Measurements from ENCODE around the gene HIGD1A. TPM values are rescaled to one million over a fixed set of nuclear protein-coding genes. Genes with fewer than 3 reads are reported as not detected.

HIGD1A gene
- total RNA-seq, 1 experiment from 2014 or later, result 68.3 TPM

DNA sequence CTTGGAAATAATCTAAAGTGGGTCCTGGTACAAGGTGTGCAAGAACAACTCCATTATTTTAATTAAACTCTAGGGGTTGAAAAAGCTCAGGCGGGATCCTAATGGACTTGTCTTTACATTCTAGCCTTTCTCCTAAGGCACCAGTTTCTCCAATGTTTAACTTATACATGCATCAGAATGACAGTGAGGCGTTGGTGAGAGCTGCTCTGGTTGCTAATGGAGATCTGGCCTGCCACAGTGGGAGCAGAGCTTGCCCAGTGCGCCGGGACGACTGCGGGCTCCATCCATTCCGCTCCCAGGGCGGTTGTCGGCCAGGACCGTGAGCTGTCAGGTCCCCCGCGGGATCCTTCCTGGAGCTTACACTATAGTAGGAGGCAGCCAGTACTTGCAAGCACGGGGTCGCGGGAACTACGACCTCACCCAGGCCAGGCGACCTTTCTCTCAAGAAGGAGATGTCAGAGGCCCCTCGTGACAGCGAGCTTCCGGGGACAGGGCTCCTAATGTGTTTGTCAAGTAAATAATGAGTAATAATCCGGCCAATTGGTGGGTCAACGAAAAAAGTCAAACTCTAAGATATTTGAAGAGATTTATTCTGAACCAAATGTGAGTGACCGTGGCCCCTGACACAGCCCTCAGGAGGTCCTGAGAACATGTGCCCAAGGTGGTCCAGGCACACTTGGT lies 991 bp upstream of the HIGD1A start:
- no peak for DNase-seq (ENCODE audit: low read depth)
- in situ Hi-C loops (cut with HindIII; ENCODE audit: low pct_unique_long_range_greater_than_20kb, low sequenced_read_pairs), result no loop called here

DNA sequence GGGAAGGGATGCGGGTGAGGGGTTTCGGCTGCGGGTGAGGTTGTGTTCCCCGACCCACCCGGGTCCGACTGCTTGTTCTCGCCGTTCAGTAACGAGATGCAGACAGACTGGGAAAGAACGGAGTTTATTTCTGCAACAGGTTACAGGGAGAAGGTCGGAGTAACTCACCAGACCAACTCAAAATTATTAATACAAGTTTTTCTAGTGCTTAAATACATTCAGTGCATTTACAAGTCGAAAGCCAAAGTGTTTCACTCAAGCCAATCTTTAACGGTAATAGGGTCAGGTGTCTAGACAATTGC lies 492 bp upstream of the HIGD1A start:
- DNase-seq (ENCODE audit: low read depth), result no peak
- in situ Hi-C loops (cut with HindIII; ENCODE audit: low pct_unique_long_range_greater_than_20kb, low sequenced_read_pairs), result no loop called here

DNA sequence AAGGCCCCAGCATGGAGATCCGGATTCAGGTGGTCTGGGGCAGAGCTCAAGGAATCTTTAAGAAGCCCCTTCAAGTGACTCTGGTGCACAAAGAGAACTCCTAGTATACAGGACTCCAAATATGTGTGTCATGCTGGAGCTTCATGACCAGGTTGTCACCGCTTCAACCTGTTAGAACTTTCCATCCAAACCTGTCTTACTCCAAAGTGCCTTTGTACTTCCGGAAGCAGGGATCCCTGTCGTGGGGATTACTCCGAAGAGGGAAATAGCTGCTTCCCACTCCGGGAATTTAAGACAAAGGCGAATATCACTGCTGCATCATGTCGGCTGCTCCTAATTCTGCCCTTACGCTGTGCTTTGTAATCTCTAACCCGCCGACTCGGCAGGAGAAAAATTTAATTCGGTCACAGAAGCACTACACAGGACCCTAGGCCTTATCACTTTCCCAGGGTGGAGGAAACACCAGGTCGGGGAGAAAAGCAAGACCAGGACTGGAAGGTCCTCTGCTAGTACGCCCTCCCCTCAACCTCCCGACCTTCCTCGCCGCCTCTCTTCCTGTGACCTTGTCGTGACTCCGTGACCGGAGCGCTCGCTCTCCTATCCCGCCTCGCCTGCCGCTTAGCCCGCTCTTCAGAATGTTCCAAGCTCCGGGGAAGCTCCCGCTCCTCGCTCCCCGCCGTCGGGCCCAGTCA lies 730 bp downstream of the HIGD1A start:
- DNase-seq (ENCODE audit: low read depth), result peak; percentile 47
- in situ Hi-C loops (cut with HindIII; ENCODE audit: low pct_unique_long_range_greater_than_20kb, low sequenced_read_pairs), result no loop called here

DNA sequence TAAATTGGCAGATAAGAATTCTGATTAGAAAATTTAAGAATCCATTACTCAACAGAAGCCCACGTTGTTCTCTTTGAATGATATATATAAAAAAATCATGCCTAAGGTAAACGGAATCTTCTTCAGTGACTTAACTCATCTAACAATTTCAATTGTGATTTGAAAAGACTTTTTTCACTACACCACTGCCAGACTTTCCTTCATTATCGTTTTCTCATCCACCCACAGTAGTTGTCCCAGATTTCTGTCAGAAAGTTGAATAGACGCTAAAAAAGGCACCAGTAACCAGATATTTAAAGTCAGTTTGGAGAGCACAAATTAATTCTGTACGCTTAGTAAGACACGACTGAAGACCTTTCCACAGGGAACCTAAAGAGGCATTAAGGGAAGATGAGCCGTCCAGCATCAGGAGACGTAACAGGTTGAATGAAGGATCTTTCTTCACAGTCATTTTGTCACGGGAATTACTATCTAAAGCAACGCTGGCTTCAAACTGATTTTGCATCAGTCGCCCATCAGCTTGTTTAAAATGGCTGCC lies 1.3 kb downstream of the HIGD1A start:
- DNase-seq (ENCODE audit: low read depth), result no peak
- in situ Hi-C loops (cut with HindIII; ENCODE audit: low pct_unique_long_range_greater_than_20kb, low sequenced_read_pairs), result no loop called here

DNA sequence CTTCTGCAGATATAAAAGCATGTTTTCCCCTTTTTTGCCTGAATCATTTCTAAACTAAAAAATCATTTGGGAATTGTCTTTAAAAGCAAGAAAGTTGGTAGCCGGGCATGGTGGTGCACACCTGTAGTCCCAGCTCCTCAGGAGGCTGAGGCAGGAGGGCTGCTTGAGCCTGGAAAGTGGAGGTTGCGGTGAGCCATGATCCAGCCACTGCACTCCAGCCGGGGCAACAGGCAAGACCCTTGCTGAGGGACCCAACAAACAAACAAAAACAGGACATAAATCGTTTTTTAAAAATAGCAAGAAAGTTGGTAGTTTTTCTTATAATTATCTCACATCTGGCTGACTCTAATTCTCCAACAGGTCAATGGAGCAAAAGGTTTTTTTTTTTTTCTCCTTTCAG lies 2.5 kb downstream of the HIGD1A start:
- DNase-seq (ENCODE audit: low read depth), result no peak
- in situ Hi-C loops (cut with HindIII; ENCODE audit: low pct_unique_long_range_greater_than_20kb, low sequenced_read_pairs), result no loop called here

DNA sequence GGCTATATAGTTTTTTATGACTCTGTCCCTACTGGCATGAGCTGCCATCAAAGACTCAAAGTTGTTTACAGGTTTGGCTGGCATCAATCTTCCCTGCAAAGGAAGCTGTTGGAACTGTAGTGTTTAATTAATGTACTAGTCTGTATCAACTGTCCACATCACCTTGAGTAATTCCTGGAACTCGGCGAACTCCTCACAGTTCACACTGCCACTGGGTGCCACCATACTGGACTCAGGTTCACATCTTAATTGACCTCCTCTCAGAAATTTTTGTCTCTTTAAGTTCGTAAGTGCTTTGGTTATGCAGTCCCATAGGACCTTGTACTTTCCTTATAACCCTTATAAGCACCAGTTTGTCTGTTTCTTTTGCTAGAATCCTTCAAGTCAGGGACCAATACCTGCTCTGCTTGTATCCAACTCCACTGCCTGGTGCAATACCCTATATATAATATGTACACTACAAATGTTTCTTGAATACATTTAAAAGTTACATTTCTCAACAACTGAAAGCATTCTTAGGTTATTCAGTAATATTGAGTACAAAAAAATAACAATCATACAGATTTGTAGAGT lies 3.2 kb downstream of the HIGD1A start:
- in situ Hi-C loops (cut with HindIII; ENCODE audit: low pct_unique_long_range_greater_than_20kb, low sequenced_read_pairs), result no loop called here

DNA sequence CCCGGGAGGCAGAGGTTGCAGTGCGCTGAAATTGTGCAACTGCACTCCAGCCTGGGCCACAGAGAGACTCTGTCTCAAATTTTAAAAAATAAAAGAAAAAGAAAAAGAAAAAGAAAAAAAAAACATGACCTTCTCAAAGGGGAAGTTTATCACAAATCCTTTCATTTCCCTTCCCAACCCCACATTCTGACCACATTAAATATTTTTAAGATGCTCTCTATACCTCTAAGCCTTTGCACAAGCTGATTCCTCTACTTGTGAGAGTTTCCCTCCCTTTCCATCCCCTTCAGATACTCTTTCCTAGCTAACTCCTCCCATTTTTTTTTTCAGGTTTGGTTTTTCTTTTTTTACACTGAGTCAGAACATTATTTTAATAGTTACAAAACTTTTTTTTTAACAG lies 4.0 kb downstream of the HIGD1A start:
- DNase-seq (ENCODE audit: low read depth), result no peak
- in situ Hi-C loops (cut with HindIII; ENCODE audit: low pct_unique_long_range_greater_than_20kb, low sequenced_read_pairs), result no loop called here

More for the DNA sequence above, 3.2 kb downstream of the HIGD1A start:
- no peak for DNase-seq (ENCODE audit: low read depth)

DNA sequence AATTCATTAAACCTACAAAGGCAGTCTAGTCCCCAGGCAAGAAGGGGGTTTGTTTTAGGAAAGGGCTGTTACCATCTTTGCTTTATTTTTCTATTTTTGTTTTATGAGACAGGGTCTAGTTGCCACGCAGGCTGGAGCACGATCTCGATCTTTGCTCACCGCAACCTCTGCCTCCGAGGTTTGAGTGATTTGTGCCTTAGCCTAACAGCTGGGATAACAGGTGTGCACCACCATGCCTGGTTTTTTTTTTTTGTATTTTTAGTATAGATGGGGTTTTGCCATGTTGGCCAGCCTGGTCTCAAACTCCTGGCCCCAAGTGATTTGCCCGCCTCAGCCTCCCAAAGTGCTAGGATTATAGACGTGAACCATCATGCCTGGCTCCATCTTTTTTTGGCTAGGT lies 4.9 kb downstream of the HIGD1A start:
- DNase-seq (ENCODE audit: low read depth), result no peak
- in situ Hi-C loops (cut with HindIII; ENCODE audit: low pct_unique_long_range_greater_than_20kb, low sequenced_read_pairs), result no loop called here

DNA sequence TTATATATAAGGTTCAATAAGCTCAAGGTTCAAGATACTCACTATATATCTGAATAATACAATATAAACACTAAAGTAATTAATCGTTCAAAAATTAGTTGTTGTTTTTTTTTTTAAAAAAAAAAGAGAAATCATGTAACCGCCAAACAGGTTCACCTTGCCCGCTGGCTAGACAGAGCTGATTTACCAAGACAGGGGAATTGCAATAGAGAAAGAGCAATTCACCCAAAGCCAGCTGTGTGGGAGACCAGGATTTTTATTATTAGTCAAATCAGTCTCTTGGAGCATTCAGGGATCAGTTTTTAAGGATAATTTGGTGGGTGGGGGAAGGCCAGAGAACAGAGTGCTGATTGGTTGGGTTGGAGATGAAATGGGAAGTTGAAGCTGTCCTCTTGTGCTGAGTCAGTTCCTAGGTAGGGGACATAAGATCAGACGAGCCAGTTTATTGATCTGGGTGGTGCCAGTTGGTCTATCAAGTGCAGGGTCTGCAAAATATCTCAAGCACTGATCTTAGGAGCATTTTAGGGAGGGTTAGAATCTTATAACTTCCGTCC lies 7.9 kb downstream of the HIGD1A start:
- no peak for DNase-seq (ENCODE audit: low read depth)
- in situ Hi-C loops (cut with HindIII; ENCODE audit: low pct_unique_long_range_greater_than_20kb, low sequenced_read_pairs), result no loop called here

DNA sequence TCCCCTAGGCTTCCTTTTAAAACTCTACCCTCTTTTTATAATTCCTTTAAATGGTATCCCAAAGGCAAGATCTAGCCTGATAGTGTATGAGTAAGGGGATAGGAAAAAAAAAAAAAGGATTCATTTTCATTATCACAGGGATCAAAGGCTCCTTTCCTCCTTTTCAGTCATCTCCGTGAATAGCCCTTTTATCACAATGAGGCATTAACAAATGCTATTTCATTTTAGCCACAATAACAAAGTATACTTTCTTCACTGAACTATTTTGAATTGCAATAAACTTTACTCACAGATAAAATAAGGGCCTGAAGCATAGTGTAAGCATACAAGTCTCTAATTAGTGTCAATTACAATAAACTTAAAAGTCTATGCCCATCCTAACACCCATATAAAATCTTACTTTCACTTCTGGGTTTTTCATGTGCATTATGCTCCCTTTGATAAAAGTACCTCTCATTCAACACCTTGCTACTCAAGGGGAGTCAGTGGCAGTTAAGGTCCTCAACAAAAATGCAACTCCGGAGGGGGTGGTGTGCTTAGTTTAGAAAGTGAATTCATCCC lies 8.6 kb downstream of the HIGD1A start:
- in situ Hi-C loops (cut with HindIII; ENCODE audit: low pct_unique_long_range_greater_than_20kb, low sequenced_read_pairs), result no loop called here
- no peak for DNase-seq (ENCODE audit: low read depth)

DNA sequence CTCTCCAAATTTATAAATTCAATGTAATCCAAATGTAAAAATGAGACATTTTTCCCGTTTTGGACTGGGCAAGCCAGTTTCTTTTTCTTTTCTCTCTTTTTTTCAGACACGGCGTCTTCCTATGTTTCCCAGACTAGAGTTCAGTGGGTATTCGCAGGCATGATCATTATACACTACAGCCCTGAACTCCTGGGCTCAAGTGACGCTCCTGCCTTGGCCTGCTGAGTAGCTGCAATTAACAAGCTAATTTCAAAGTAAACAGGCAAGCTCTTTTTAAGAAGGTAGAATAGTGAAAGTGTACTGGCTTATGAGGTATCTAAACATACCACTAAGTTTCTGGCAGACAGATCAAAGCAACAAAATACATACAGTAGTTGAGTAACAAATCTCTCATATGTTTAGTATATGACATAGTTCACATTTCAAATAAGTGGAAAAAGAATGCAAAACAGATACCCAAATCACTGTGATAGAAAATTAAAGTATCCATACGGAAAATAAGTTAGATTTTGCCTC lies 13.5 kb downstream of the HIGD1A start:
- DNase-seq (ENCODE audit: low read depth), result no peak
- in situ Hi-C loops (cut with HindIII; ENCODE audit: low pct_unique_long_range_greater_than_20kb, low sequenced_read_pairs), result no loop called here

DNA sequence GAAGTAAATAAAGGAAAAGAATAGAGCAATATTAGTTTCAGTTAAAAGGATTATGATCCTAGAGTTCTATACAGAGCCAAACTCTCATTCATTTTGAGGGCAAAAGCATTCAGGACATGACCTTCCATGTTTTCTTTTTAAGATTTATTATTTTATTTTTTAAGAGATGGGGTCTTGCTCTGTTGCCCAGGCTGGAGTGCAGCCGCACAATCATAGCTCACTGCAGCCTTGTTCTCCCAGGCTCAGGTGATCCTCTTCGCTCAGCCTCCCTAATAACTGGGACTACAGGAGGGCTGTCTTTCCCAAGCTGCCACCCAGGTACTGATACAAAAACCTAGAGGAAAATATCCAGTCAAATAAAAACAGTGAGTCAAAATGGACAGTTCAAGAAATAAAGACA lies 17.7 kb downstream of the HIGD1A start:
- in situ Hi-C loops (cut with HindIII; ENCODE audit: low pct_unique_long_range_greater_than_20kb, low sequenced_read_pairs), result no loop called here
- no peak for DNase-seq (ENCODE audit: low read depth)

DNA sequence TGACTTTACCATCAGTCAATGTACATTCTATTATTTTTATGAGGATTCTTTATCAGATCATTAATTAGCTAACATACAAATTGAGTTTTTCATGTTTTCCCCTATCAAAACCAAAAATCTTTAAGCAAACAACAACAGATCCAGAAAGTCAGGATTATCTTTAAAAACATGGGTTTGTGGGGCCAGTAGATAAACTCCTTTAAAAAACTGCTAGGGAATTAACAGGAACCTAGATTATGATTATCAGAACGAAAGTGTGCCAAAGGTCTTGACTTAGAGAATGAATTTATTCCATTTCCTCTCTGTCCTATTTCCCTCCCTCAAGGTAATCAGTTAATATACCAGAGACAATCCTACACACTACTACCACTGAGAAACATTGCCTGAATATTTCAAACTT lies 18.1 kb downstream of the HIGD1A start:
- in situ Hi-C loops (cut with HindIII; ENCODE audit: low pct_unique_long_range_greater_than_20kb, low sequenced_read_pairs), result no loop called here
- no peak for DNase-seq (ENCODE audit: low read depth)

DNA sequence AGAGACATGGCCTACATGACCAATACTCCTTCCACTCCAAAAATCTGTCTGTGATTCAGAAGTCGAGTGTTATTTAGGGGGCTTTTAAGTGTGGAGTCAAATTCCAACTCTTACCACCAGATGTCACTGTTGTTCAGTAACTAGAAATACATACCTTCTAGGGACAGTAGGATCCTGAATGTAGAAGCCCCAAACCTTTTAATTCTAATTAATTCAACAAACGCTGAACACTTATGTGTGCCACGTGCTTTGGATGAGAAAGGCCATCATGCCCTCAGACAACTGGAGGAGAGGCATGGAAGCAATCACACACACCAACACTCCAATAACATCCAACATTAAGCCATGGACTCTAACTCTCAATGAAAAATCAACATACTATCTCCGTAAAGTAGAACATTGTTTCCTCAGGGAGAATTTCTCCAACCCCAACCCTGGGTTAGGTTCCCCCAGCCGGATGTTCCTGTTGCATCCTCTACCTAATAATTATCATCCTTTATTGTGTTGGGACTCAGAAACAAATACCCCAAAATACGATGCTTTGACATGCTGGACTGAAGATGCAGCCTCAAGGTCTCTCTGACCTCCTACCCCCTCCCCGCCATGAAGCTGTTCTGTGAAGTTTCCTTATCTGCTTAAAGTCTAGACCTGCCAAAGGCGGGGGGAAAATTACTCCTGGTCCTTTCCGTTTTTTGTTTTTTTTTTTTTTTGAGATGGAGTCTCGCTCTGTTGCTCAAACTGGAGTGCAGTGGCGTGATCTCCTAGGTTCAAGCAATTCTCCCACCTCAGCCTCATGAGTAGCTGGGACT lies 23.2 kb downstream of the HIGD1A start:
- in situ Hi-C loops (cut with HindIII; ENCODE audit: low pct_unique_long_range_greater_than_20kb, low sequenced_read_pairs), result no loop called here
- DNase-seq (ENCODE audit: low read depth), result peak; percentile 39

DNA sequence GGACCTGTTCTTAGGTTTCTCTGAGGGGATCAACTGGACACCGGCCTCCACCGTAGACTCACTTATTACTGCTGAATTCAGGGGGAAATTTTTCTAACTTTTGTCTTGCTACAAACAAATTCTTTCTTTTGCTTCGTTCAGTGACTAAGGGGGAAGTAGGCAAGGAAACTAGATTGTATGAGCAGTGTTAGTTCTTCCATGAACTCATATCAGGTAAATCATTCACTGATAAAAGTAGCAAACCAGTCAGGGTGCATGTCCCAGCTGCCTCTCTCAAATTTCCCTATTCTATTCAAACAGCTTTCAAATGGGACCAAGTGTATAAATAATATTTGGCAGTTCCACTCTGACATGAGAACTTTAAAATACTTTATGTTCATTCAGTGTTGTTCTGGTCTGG lies 23.9 kb downstream of the HIGD1A start:
- peak; percentile 10 for DNase-seq (ENCODE audit: low read depth)
- in situ Hi-C loops (cut with HindIII; ENCODE audit: low pct_unique_long_range_greater_than_20kb, low sequenced_read_pairs), result no loop called here

DNA sequence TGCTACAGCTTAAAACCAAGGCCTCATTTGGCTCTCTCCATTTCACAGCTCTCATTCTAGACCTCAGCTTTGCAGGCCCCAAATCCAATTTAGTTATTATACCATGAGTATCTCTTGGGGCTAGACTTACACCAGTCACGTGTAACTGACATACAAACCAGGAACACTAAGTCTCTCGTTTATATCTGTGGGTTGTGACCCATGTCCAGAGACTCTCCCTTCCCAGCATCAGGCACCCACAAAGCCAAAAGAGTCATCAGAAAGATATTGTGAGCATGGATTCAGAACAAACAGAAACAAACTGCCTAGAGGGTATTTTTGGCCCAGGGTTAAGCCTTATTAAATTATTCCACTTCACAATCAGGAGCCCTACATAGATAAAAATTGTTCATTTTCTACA lies 25.6 kb downstream of the HIGD1A start:
- no peak for DNase-seq (ENCODE audit: low read depth)
- in situ Hi-C loops (cut with HindIII; ENCODE audit: low pct_unique_long_range_greater_than_20kb, low sequenced_read_pairs), result no loop called here

DNA sequence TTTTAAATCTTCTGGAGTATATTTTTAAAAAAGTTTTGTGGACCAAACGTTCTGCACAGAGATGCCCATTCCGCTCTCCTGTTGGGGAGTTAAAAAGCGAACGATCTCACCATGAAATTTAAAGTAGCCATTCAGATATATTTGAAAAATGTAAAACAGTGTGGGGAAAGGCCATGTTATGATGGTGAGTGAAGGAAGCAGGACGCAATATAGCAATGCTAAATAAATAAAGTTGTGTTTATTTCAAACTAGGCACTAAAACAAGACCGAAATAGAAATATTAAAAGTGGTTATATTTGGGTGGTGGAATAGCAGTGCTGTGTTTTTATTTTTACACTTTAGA lies 30.9 kb downstream of the HIGD1A start:
- in situ Hi-C loops (cut with HindIII; ENCODE audit: low pct_unique_long_range_greater_than_20kb, low sequenced_read_pairs), result no loop called here
- DNase-seq (ENCODE audit: low read depth), result no peak

DNA sequence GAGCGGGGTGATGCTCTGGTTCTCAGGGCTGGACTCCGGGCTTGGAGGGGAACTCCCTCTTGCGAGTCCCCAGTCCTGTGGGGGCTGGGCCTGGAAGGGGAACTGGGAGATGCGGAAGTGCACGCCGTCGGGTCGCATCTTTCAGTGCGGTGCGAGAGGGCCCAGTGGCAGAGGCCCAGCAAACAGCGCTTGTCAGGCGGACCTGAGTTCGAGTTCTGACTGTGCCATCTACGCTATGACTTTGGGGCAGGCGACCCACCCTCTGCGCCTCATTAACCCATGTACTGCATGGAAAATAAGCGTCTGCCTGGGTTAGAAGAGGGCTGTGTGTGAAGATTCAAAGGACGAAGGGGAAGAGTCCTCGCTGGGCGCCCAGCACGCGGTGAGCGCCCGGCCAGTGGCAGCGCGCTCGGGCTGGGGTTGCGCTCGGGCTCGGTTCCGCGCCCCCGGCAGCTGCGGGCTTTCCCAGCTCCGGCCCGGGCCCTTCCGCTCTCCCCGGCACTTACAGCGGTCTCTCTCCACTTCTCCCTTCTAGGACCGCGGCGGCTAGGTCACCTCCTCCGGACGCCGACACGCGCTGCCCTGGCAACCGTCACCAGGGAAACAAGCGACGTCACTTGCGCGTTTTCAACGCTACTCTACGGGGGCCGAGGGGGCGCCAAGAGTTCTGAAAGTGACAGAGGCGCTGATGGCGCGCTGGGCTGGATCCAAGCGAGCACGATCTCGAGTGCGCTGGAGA lies 31.5 kb downstream of the HIGD1A start, which contains the start of gene CCDC13:
TSS of gene CCDC13 (minus strand) at position 584 of the 739 bp plus-strand sequence. CDS start 14,908 bp downstream, outside the sequence.
- in situ Hi-C loops (cut with HindIII; ENCODE audit: low pct_unique_long_range_greater_than_20kb, low sequenced_read_pairs), result no loop called here
- DNase-seq (ENCODE audit: low read depth), result peak; percentile 84

All from Caki2 (cell line).